ENCODE data around the gene CAND2. TPM values are rescaled to one million over a fixed set of nuclear protein-coding genes. Genes with fewer than 3 reads are reported as not detected.
"Not testable (repeated sequence)": the region's sequence is repeated elsewhere in the genome, so short reads cannot be mapped to it uniquely, and the experiment has no call there.

The CAND2 gene
- polyA plus RNA-seq, 1 donor: 59.0 TPM

DNA sequence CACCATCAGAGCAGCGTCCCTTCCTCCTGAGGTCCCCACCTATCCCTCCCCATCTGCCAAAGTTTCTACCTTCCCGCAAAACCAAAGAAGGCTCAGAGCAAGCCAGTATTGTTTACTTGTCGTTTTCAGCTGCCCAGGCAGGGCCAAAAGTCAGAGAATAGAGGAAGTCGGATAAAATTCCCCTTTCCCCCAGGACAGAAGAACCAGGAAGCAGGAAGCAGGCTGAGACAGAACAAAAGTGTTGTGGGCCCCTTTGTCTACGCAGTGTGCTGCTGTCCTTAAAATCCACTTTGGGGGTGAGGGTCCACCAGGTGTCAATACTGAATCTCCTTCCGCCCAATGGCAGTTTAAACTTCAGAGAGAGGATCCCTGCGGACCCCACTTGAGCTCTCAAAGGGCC, 63.4 kb downstream of the CAND2 start:
- DNase-seq (ENCODE audit: low read depth): no peak

DNA sequence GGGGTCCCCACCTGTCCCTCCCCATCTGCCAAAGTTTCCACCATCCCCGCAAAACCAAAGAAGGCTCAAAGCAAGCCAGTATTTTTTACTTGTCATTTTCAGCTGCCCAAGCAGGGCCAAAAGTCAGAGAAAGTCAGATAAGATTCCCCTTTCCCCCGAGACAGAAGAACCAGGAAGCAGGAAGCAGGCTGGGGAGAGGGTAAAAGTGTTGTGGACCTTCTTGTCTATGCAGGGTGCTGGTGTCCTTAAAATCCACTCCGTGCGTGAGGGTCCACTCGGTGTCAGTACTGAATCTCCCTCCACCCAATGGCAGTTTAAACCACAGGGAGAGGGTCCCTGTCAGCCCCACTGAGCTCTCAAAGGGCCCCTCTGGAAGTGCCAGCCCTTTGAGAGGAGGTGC, 65.1 kb downstream of the CAND2 start:
- no peak for DNase-seq (ENCODE audit: low read depth)

- DNase-seq (ENCODE audit: low read depth): no peak
These were observed 65.9 kb downstream of the CAND2 start for GRCh38 chr3:12862387-12862786.

DNA sequence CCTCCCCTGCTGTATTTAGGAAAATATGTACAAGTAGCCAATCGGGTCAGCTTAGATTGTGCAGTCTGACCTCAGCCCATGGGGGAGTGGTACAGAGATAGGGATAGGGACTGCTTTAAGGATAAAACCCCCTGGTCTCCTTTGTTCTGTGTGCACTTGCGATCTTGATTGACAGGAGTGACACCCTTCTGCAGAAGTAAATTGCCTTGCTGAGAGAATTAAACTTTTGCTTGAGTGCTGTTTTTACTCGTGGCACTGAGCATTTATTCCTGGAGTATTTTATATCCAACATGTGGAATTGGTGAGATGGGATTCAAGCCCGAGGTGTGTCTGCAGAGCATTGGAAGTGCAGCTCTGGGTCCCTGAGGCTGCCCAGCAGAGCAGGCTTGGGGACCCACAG, 68.8 kb downstream of the CAND2 start:
- no peak for DNase-seq (ENCODE audit: low read depth)

DNA sequence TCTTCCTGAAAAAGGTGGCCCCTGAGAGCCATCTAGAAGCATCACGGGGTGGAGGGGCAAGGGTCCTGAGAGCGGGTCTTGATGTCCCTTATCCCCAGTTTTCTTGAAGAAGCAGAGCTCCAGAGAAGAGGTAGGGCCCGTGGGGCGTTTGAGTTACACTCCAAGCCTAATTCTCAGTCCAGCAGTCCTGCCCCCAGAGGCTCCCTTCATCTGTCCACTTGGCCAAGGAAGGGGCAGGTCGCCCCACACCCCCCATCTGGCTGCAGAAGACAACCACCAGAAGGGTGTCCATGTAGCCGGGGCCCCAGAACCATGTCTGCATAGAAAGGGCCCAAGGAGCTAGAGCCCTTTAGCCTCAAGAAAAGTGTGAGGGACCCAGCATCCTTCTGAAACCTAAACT, 70.4 kb downstream of the CAND2 start:
- DNase-seq (ENCODE audit: low read depth): no peak

DNA sequence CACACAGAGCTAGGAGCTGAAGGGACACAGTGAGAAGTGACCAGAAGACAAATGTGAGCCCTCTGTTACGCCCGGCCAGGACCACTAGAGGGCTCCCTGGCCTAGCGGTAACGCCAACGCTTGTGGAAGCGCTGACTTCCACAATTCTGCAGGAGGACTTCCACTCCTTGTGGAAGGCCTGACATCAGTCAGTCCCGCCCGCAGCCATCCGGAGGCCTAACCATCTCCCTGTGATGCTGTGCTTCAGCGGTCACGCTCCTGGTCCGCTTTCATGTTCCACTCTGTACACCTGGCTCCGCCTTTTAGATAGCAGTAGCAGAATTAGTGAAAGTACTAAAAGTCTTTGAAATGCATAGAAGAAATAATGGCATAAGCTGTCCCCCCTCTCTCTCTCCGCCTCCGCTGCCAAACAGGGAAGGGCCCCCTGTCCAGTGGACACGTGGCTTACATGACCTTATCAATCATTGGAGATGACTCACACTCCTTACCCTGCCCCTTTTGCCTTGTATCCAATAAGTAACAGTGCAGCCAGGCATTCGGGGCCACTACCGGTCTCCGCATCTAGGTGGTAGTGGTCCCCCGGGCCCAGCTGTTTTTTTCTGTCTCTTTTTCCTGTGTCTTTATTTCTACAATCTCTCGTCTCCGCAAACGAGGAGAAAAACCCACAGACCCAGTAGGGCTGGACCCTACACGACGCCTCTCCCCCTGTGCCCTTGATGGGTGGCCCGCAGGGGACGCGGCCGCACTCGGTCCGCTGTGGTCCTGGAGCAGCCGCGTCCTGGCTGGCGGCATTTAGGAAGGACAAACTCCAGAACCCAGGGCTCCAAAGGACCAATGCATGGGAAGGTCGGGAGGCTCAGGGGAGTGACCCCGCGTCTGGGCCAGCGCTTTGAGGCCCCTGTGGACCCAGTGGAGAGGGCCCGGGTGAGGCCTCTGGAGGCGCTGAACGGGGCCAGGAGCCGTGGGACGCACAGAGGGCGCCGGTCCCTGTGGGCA, 71.9 kb downstream of the CAND2 start:
- DNase-seq (ENCODE audit: low read depth): peak; percentile 77

DNA sequence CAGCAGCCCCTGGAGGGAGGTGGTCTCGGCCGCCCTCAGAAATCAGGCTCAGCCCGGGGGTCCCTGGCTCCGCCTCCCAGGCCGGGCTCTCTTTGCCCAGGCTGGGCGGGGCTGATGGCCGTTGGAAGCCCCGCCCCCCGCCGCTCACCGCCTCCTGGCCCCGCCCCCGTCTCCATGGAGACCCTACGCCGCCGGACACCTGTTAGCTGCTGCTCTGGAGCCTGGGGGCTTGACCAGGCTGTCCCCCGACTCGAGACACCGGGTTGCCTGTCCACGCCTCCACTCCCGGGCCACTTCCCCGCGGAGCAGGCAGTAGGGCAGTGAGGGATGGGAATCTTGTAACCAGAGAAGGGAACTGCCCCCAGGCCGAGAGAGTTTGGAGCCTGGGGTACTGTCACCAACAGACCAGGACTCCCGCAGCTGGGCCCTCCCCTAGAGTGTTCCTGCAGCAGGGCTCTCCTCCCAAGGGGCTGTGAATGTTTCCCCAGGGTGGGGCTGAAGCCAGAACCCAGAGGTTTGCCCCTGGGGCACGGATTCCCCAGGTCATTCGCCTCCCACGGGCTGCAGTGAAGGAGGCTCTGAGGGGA, 72.6 kb downstream of the CAND2 start:
- DNase-seq (ENCODE audit: low read depth): no peak

DNA sequence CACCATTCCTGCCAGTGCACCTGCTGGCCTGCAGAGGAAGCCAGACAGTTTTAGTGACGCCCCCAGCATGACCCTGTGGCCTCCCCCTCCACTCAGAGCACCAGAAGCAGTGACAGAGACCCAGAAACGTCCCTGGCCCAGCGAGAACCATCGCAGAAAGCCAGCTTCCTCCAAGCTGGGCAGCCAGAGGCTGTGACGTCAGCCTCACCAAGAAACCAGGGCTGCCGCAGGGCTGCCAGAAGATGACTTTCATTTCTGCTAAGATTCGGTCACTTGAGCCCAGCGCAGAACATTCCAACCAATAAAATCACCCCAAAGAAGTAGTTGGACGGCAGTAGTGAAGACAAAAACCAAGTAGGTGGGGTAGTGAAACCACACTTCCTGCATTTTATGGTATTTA, 74.5 kb downstream of the CAND2 start:
- DNase-seq (ENCODE audit: low read depth): no peak

DNA sequence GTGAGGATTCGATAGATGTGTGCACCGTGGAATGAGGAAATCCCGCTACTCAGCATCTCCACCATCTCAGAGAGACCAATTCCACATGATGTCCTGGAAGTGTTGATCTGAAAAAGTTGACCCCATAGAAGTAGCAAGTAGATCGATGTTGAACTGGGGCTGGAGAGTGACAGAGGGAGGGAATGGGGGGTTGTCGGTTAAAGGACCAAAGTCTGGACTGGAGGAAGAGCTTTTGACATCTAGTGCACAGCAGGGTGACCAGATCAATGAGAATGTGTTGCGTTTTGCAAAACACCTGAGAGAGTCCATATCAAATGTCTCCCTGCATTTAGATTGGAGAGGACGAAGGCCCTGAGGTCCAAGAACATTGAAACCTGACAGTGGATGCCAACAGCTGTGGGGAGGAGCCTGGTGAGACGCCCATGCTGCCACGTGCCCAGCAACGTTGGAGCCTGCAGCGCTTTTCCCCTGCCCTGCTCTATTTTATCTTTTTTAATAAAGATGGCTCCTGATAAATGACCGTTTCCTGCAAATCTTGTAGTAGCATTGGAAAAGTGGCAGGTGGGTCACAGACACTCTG, 75.0 kb downstream of the CAND2 start:
- DNase-seq (ENCODE audit: low read depth): no peak

GRCh38 chr3:12875857-12876836, 79.7 kb downstream of the CAND2 start:
- no peak for DNase-seq (ENCODE audit: low read depth)

- no peak for DNase-seq (ENCODE audit: low read depth)
These were observed 80.6 kb downstream of the CAND2 start for GRCh38 chr3:12877040-12877439.

GRCh38 chr3:12878141-12878574, 81.7 kb downstream of the CAND2 start:
- no peak for DNase-seq (ENCODE audit: low read depth)

GRCh38 chr3:12878758-12879157, 82.3 kb downstream of the CAND2 start:
- not testable (repeated sequence) for DNase-seq (ENCODE audit: low read depth)

GRCh38 chr3:12879191-12879815, 82.8 kb downstream of the CAND2 start:
- DNase-seq (ENCODE audit: low read depth): no peak

GRCh38 chr3:12881858-12882257, 85.4 kb downstream of the CAND2 start:
- not testable (repeated sequence) for DNase-seq (ENCODE audit: low read depth)

DNA sequence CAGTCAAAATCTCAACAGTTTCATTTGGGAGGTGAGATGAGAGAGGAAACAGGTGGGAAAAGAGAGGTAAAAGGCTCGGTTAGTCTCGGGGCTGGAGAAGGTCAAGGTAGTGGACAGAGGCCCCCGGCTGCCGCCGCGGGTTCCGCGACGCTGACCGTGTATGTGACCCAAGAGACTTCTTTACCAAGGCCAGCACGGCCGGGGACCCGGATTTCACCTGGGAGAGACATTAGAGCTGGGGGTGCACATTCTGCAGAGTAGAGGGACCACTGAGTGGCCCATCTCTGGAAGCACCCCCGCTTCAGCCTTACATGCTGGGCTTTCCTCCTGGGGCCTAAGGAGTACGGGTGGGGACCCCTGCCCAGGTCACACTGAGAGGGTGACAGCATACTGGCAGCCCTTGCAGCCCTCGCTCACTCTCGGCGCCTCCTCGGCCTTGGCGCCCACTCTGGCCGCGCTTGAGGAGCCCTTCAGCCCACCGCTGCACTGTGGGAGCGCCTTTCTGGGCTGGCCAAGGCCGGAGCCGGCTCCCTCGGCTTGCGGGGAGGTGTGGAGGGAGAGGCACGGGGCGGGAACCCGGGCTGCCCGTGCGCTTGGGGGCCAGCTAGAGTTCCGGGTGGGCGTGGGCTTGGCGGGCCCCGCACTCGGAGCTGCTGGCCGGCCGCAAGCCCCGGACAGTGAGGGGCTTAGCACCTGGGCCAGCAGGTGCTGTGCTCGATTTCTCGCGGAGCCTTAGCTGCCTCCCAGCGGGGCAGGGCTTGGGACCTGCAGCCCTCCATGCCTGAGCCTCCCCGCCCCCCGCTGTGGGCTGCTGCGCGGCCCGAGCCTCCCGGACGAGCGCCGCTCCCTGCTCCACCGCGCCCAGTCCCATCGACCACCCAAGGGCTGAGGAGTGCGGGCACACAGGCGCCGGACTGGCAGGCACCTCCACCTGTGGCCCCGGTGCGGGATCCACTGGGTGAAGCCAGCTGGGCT, 86.1 kb downstream of the CAND2 start:
- no peak for DNase-seq (ENCODE audit: low read depth)

GRCh38 chr3:12884186-12884680, 87.8 kb downstream of the CAND2 start:
- DNase-seq (ENCODE audit: low read depth): no peak

Data from forelimb muscle (tissue), 1 donor.